ENCODE measurements around the gene MAML3.

Gene MAML3

GRCh38 chr4:140044337-140044902, 109.6 kb downstream of the MAML3 start:
- no peak for DNase-seq (ENCODE audit: insufficient read length, low spot score)
- TF ChIP-seq CTCF (IDR thresholded peaks at IDR 0.05; ENCODE audit: insufficient read depth, missing control alignments), result no peak
- no peak for FAIRE-seq

GRCh38 chr4:140042634-140043033, 111.3 kb downstream of the MAML3 start:
- DNase-seq (ENCODE audit: insufficient read length, low spot score), result no peak
- TF ChIP-seq CTCF (IDR thresholded peaks at IDR 0.05; ENCODE audit: insufficient read depth, missing control alignments), result no peak
- no peak for FAIRE-seq

DNA sequence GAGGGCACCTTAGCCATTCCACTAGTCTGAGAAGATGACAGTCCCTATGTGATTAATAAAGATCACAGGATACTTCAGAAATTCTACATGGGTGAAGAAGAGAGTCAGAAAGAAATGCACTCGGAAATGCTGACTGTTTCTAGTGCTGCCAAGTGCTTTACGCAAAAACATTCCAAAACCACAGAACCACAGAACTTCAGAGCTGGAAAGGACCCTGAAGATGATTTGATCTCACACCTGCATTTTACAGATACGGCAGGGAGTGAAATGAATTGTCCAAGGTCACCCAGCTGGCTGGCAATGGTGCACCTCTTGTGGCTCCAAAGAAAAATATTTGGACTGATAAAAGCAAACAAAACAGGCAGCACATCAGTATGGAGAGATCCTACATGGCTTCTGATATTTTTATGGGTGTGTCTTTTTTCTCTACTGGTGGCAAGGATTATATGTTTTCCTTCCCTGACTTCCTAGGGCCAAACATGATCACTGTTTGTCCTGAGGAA, 115.9 kb downstream of the MAML3 start:
- TF ChIP-seq CTCF (IDR thresholded peaks at IDR 0.05; ENCODE audit: insufficient read depth, missing control alignments), result no peak
- FAIRE-seq, result no peak
- DNase-seq (ENCODE audit: insufficient read length, low spot score), result no peak

- DNase-seq (ENCODE audit: insufficient read length, low spot score), result no peak
- no peak for TF ChIP-seq CTCF (IDR thresholded peaks at IDR 0.05; ENCODE audit: insufficient read depth, missing control alignments)
- no peak for FAIRE-seq
These were observed 116.5 kb downstream of the MAML3 start for GRCh38 chr4:140037353-140038030.

GRCh38 chr4:140031706-140032105, 122.3 kb downstream of the MAML3 start:
- FAIRE-seq, result no peak
- DNase-seq (ENCODE audit: insufficient read length, low spot score), result no peak
- TF ChIP-seq CTCF (IDR thresholded peaks at IDR 0.05; ENCODE audit: insufficient read depth, missing control alignments), result no peak

DNA sequence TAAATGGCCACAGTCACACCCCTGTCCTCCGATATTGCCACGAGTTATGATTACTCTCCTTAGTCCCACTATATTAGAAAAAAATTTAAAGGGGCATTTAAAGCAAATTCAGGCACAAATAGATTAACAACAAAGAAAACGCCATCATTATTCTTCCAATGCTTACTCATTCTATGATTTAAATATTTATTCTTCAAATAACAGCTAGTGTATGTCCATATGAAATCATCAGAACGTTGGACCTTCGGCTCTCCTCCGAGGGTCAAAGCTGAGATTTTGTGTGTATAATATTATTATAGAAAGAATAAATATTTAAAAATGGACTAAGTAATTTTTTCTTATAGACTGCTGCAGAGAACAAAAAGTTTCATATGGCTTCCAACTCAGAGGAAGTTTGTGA, 122.9 kb downstream of the MAML3 start:
- no peak for DNase-seq (ENCODE audit: insufficient read length, low spot score)
- no peak for TF ChIP-seq CTCF (IDR thresholded peaks at IDR 0.05; ENCODE audit: insufficient read depth, missing control alignments)
- FAIRE-seq, result no peak
